Testis (tissue), 3 donors: ENCODE results near the gene PCBP3. TPM values are rescaled to one million over a fixed set of nuclear protein-coding genes. Genes with fewer than 3 reads are reported as not detected.
"Not testable (repeated sequence)": the region's sequence is repeated elsewhere in the genome, so short reads cannot be mapped to it uniquely, and the experiment has no call there.

Experiments
- DNase-seq: peaks from one replicate; pipeline ENCODE4 v3.0.0-alpha.2; 2019
- H3K27ac ChIP-seq, 2 donors: fragments of 200-600 bp; sonication (generic); one replicate each; pipeline ENCODE4 v1.5.1; 2019
- H3K27me3 ChIP-seq: fragments of 200-600 bp; sonication (generic); one replicate; pipeline ENCODE4 v1.5.1; 2019
- H3K36me3 ChIP-seq: fragments of 200-600 bp; sonication (generic); one replicate; pipeline ENCODE4 v1.5.1; 2017; ENCODE audit warnings: low read depth; ENCODE audit errors: missing control alignments
- H3K4me1 ChIP-seq: fragments of 200-600 bp; sonication (generic); one replicate; pipeline ENCODE4 v1.5.1; 2019
- H3K4me3 ChIP-seq, 2 donors: fragments of 200-600 bp; sonication (generic); one replicate each; pipeline ENCODE4 v1.5.1; 2017 to 2019
- H3K9me3 ChIP-seq: fragments of 200-600 bp; sonication (generic); one replicate; pipeline ENCODE4 v1.5.1; 2017
- POLR2A ChIP-seq: fragments of 450-650 bp; IDR thresholded peaks from one replicate; pipeline ENCODE4 v1.6.1; 2017; ENCODE audit warnings: antibody characterized with exemption, mild to moderate bottlenecking, moderate library complexity
- WGBS, 2 donors: methylation state at CpG; one replicate each; pipeline ENCODE4 v1.1.5; 2018; 5-methylcytosine and 5-hydroxymethylcytosine counted together
- intact Hi-C: fragments of 100-400 bp; cut with DNase I; formaldehyde crosslinking; loops from one replicate; pipeline ENCODE4 v1.15.1; 2023; ENCODE audit warnings: low total_unique reads
- polyA plus RNA-seq: library from polyadenylated mRNA; stranded (reverse); fragments of 350-450 nt; fragmentation: Illumina TruSeq; extraction: RNeasy Lipid Tissue Mini Kit (QIAGEN cat#74804); gene quantifications from one replicate; pipeline ENCODE4 v1.2.3, GENCODE V29; 2014; ENCODE audit warnings: low read depth, low replicate concordance; ENCODE audit not compliant: insufficient read depth
- total RNA-seq, 2 donors: library from RNA; depleted of rRNA; stranded (reverse); fragments of >200 nt; gene quantifications; one replicate each; pipeline ENCODE4 v1.2.3, GENCODE V29; 2016
- TF ChIP-seq, protein P1 (sequence below), 3 experiments: fragments of 450-650 bp in 2 of 3; fragments of 200-600 bp in 1 of 3; sonication (generic) in 1 of 3; IDR thresholded peaks; one replicate each; pipeline ENCODE4 v1.5.1; 2016 to 2019; ENCODE audit warnings: antibody characterized with exemption in 3 of 3, mild to moderate bottlenecking in 2 of 3, moderate library complexity in 1 of 3

Gene PCBP3
- total and polyA plus RNA-seq, 3 donors from 2014 or later, result 35.7 to 58.3 (median 38.0) TPM

DNA sequence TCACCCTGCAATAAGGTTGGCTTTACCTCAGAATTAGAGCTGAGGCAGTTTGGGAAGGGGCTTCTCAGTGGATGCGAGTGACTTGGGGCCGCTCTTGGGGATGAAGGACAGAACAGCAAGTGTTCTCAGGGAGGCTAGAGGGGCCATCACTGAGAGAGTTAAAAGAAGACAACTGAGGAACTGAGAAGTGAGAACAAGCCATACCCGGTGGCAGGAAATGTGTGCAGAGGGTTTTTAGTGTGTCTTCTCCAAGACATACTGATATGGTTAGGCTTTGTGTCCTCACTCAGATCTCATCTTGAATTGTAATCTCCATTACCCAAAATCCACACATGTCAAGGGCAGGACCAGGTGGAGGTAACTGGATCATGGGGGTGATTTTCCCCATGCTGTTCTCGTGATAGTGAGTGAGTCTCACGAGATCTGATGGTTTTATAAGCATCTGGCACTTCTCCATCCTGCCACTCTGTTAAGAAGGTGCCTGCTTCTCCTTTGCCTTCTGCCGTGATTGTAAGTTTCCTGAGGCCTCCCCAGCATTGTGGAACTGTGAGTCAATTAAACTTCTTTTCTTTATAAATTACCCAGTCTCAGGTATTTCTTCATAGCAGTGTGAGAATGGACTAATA lies 75.8 kb downstream of the PCBP3 start:
- Histone ChIP-seq H3K36me3 (no peaks in the 10 kb centered on the region), H3K27ac (no peak overlapping the region), H3K27me3 (no peaks in the 10 kb centered on the region), H3K9me3 (no peaks in the 10 kb centered on the region), H3K4me1 (no peaks in the 10 kb centered on the region), H3K4me3 (no peak overlapping the region)
- 80 to 88% methylated on average over 6 of the region's 6 CpGs for WGBS, 2 donors
- intact Hi-C loops, result no loop called here
- DNase-seq, result no peak
- TF ChIP-seq, protein P1, sequence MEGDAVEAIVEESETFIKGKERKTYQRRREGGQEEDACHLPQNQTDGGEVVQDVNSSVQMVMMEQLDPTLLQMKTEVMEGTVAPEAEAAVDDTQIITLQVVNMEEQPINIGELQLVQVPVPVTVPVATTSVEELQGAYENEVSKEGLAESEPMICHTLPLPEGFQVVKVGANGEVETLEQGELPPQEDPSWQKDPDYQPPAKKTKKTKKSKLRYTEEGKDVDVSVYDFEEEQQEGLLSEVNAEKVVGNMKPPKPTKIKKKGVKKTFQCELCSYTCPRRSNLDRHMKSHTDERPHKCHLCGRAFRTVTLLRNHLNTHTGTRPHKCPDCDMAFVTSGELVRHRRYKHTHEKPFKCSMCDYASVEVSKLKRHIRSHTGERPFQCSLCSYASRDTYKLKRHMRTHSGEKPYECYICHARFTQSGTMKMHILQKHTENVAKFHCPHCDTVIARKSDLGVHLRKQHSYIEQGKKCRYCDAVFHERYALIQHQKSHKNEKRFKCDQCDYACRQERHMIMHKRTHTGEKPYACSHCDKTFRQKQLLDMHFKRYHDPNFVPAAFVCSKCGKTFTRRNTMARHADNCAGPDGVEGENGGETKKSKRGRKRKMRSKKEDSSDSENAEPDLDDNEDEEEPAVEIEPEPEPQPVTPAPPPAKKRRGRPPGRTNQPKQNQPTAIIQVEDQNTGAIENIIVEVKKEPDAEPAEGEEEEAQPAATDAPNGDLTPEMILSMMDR (IDR thresholded peaks at IDR 0.05), result no peak

DNA sequence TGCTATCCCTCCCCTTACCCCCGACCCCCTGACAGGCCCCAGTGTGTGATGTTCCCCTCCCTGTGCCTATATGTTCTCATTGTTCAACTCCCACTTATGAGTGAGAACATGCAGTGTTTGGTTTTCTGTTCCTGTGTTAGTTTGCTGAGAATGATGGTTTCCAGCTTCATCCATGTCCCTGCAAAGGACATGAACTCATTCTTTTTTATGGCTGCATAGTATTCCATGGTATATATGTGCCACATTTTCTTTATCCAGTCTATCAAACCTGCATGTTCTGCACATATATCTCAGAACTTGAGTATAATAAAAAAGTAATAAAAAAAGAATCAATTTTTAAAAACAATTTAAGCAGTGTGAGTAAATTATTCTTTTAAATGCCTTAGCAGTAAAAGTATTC lies 76.7 kb downstream of the PCBP3 start:
- WGBS, 2 donors, result 60 to 84% methylated on average over 1 of the region's 1 CpG
- H3K27ac ChIP-seq, H3K4me3 ChIP-seq, DNase-seq, intact Hi-C loops, H3K27me3 ChIP-seq, H3K9me3 ChIP-seq, H3K4me1 ChIP-seq, H3K36me3 ChIP-seq: not testable (repeated sequence)

DNA sequence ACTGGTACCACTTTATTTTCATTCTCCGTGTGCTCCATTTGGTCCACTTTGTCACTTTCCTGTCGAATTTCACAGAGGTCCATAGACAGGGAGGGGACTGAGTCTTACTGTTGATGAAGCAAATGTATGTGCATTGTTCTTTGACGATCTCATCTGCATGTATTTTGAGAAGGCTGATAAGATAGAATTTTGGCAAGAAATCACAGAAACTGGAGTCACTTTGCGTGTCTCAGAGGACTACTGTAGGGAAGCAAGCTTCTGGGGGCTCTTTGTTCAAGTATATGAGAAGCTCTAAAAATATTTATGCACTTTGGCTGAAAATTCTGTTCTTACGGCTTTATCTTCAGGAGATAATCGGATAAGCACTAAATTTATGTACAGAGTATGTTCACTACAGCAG lies 78.1 kb downstream of the PCBP3 start:
- no peak for DNase-seq
- 73 to 77% methylated on average over 6 of the region's 6 CpGs for WGBS, 2 donors
- intact Hi-C loops, result no loop called here

DNA sequence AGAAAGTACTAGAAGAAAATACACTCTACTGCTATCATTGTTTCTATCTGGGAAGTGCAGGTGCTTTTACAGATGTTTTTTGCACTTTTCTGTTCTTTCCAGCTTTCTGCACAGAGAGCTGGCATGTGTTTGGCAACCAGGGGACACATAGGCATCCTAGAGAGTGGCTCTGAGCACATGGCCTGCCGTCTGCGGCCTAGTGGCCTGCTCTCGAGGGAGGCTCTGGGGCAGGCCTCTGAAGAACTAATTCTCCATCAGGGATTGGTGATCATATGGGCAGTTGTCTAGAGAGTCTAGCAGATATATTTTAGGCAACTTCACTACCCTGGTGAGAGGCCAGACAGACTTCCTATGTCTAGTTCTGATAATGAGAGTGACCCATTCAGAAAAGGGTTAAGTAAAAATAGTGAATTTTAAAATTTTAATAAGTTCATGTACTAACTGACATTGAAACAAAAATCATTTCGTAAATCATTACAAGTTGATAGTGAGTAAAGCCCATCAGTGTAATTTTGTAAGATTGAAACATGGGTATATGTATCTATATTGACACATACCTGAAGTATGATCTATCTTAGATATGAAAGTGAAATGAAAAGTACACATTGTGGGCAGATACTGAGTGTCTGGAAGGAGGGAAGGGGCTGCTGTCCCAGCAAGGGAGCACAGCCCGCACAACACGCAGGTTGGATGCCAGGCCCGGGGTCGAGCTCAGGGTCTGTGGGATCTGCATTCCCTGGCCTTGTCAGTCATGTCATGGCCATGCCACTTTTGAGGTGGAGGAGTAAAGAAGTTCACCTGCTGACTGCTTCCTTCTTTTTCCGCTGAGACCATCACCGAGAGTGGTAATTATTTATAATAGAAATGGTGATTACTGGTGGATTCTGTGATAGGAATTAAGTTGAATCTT lies 79.8 kb downstream of the PCBP3 start:
- DNase-seq, result no peak
- intact Hi-C loops, result no loop called here
- no peaks in the 10 kb centered on the region for H3K36me3 ChIP-seq
- TF ChIP-seq, protein P1 (IDR thresholded peaks at IDR 0.05), result no peak
- TF ChIP-seq POLR2A, result no peak
- WGBS, 2 donors, result 92 to 94% methylated on average over 10 of the region's 10 CpGs
- H3K4me3 ChIP-seq, result no peak overlapping the region
- no peaks in the 10 kb centered on the region for H3K27me3 ChIP-seq
- H3K9me3 ChIP-seq, result no peaks in the 10 kb centered on the region
- no peaks in the 10 kb centered on the region for H3K4me1 ChIP-seq
- H3K27ac ChIP-seq, result no peak overlapping the region

More for the DNA sequence above, 78.1 kb downstream of the PCBP3 start:
- no peak overlapping the region for H3K4me3 ChIP-seq
- H3K27me3 ChIP-seq, result no peaks in the 10 kb centered on the region
- no peaks in the 10 kb centered on the region for H3K36me3 ChIP-seq
- no peak for TF ChIP-seq POLR2A
- TF ChIP-seq, protein P1 (IDR thresholded peaks at IDR 0.05), result no peak
- no peaks in the 10 kb centered on the region for H3K9me3 ChIP-seq
- H3K27ac ChIP-seq, result no peak overlapping the region
- no peaks in the 10 kb centered on the region for H3K4me1 ChIP-seq

DNA sequence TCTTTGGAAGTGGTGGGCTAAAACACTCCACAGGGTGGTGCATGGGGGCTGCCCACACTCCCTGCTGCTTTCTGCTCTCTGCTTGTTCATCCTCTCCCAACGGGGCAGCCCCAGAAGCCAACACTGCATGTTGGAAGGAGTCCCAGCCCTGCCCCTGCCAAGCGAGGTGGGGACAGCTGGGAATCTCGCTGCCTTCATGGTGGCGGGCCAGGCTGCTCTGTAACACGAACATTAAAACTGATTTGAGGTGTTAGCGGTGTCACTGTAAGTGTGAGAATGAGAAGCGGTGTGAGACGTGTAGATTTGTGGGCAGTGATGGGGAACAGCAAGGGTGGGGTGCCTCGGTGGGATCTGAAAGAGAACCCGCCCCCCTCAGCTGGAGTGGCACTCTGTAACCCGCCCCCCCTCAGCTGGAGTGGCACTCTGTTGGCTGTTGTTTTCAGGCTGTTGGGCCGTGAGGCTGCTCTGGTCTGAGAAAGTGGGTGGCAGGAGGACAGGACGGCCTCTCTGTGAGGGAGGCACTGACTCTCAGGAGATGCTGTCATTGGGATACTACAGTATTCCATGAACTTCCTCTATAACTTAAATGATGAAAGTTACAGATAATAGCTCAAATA lies 80.9 kb downstream of the PCBP3 start:
- Histone ChIP-seq H3K27me3 (no peaks in the 10 kb centered on the region), H3K4me3 (no peak overlapping the region), H3K36me3 (no peaks in the 10 kb centered on the region), H3K4me1 (no peaks in the 10 kb centered on the region), H3K27ac (no peak overlapping the region), H3K9me3 (no peaks in the 10 kb centered on the region)
- 72 to 73% methylated on average over 13 of the region's 13 CpGs for WGBS, 2 donors
- no peak for DNase-seq
- intact Hi-C loops, result no loop called here
- TF ChIP-seq POLR2A, result no peak
- TF ChIP-seq, protein P1 (IDR thresholded peaks at IDR 0.05), result no peak
